ENCODE results near the gene ALX4.

The ALX4 gene

DNA sequence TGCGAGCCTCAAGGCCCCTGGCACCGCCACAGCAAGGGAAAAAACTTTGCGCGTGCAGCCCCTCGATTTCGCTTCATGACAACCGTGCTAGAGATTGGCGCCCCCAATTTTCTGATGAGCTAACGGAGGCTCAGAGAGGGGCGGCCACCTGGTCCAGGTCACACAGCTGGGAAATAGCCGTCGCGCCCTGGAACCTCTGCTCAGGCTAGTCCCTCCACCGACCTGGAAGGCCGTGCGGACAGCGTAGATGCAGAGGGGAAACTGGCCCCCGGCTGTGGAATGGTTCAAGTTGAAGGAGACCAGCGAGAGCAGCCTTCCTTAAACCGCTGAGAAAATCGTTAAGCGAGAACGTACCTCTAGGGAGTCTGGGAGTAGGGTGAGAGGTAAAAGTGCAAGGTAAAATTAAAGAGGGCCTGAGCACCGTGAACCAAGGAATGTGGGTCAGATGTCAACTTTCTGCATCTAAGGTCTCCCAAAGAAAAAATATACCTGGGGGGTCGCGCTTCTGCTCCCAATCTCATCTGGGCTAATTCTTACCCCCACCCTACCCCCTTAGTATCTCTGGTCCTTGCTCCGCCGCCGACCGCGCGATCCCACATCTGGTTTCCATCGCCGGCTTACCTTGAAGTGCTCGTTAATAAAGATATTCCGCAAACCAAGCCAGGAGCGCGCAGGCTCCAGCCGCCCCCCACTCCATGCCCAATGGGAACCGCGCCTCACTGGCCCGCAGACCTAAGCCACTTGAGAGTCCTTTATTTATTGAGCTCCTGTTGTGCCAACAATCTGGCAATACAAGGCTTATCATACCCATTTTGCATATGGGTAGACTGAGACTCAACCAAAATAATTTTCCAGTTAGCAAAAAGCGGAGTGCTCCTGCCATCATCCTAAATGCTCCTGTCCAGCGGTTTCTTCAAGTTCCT lies 1.7 kb upstream of the ALX4 start:
- H3K4me2 ChIP-seq (ENCODE audit: low read depth, low read length): no peak overlapping the region
- H3F3A ChIP-seq (ENCODE audit: insufficient read depth, low read length): no peaks in the 10 kb centered on the region
- H3K27ac ChIP-seq (ENCODE audit: low read length): no peak overlapping the region
- no peak for DNase-seq
- TF ChIP-seq, protein P1, sequence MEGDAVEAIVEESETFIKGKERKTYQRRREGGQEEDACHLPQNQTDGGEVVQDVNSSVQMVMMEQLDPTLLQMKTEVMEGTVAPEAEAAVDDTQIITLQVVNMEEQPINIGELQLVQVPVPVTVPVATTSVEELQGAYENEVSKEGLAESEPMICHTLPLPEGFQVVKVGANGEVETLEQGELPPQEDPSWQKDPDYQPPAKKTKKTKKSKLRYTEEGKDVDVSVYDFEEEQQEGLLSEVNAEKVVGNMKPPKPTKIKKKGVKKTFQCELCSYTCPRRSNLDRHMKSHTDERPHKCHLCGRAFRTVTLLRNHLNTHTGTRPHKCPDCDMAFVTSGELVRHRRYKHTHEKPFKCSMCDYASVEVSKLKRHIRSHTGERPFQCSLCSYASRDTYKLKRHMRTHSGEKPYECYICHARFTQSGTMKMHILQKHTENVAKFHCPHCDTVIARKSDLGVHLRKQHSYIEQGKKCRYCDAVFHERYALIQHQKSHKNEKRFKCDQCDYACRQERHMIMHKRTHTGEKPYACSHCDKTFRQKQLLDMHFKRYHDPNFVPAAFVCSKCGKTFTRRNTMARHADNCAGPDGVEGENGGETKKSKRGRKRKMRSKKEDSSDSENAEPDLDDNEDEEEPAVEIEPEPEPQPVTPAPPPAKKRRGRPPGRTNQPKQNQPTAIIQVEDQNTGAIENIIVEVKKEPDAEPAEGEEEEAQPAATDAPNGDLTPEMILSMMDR (IDR thresholded peaks at IDR 0.05; ENCODE audit: low read length): no peak
- TF ChIP-seq EZH2 (optimal IDR thresholded peaks at IDR 0.05; ENCODE audit: low read depth, low read length) (no peak), EZH2phosphoT487 (IDR thresholded peaks at IDR 0.05; ENCODE audit: low read length) (no peak)
- H2AFZ ChIP-seq (ENCODE audit: low read length): no peak overlapping the region
- no peaks in the 10 kb centered on the region for H3K79me2 ChIP-seq (ENCODE audit: low read length)
- H3K4me3 ChIP-seq (ENCODE audit: low read length): no peak overlapping the region
- no peaks in the 10 kb centered on the region for H3K9me2 ChIP-seq (replicated peaks; ENCODE audit: insufficient read depth, low read length)
- peaks cover 72% of the 10 kb centered on the region for H3K27me3 ChIP-seq (replicated peaks; ENCODE audit: insufficient read depth, low read length)
- H3K9ac ChIP-seq (ENCODE audit: low read length): no peak overlapping the region
- H3K9me3 ChIP-seq (replicated peaks; ENCODE audit: insufficient read depth, low read length): no peaks in the 10 kb centered on the region
- no peaks in the 10 kb centered on the region for H3K4me1 ChIP-seq (ENCODE audit: low read length)
- no peaks in the 10 kb centered on the region for H4K20me1 ChIP-seq (ENCODE audit: insufficient read depth, low read length)
- H3K36me3 ChIP-seq (replicated peaks; ENCODE audit: insufficient read depth, low read length): no peaks in the 10 kb centered on the region

DNA sequence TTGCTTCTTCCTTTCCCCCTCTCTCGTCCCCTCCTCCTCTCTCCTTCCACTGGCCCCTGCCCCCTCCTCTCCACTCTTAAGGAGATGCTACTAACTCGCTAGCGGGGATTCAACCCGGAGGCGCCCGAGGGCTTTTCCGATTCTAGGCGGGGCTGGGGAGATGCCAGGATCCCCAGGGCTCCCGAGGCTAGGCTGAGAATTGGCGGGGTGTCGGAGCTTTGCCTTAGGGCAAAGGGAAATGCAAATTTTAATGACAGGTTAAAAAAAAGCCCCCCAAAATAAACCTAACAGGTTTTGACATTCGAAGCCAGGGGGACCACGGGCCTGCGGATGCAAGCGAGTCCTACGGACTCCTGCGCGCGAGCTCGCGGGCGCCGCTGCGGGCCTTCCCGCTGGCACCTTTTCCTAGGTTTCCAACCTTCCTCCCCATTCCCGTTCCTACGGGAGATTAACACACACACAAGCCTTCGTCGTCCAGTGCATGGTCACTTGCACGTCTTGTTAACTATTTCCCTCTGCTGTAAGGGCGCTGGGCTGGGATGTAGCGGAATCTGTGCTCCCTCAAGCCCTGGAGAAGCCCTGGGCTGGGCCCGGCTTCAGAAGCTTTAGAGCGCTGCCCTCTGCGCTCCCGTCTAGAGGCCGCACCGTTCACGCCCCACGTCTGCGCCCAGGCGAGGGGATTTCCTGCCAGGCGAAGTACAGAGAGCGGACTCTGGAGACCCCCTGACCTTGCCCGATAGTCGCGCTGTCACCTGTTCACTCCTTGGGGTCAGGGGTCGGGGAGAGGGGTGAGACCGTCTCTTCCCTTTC lies 729 bp upstream of the ALX4 start:
- Histone ChIP-seq H3K4me3 (ENCODE audit: low read length) (no peak overlapping the region), H3K9ac (ENCODE audit: low read length) (no peak overlapping the region), H3K4me2 (ENCODE audit: low read depth, low read length) (no peak overlapping the region), H3K36me3 (replicated peaks; ENCODE audit: insufficient read depth, low read length) (no peaks in the 10 kb centered on the region), H3K4me1 (ENCODE audit: low read length) (no peaks in the 10 kb centered on the region), H3K9me3 (replicated peaks; ENCODE audit: insufficient read depth, low read length) (no peaks in the 10 kb centered on the region), H2AFZ (ENCODE audit: low read length) (no peak overlapping the region), H3K9me2 (replicated peaks; ENCODE audit: insufficient read depth, low read length) (no peaks in the 10 kb centered on the region), H3K27me3 (replicated peaks; ENCODE audit: insufficient read depth, low read length) (peaks cover 72% of the 10 kb centered on the region), H3F3A (ENCODE audit: insufficient read depth, low read length) (no peaks in the 10 kb centered on the region), H4K20me1 (ENCODE audit: insufficient read depth, low read length) (no peaks in the 10 kb centered on the region), H3K79me2 (ENCODE audit: low read length) (no peaks in the 10 kb centered on the region), H3K27ac (ENCODE audit: low read length) (no peak overlapping the region)
- no peak for DNase-seq
- TF ChIP-seq EZH2phosphoT487 (IDR thresholded peaks at IDR 0.05; ENCODE audit: low read length) (no peak), EZH2 (optimal IDR thresholded peaks at IDR 0.05; ENCODE audit: low read depth, low read length) (no peak)
- TF ChIP-seq, protein P1 (IDR thresholded peaks at IDR 0.05; ENCODE audit: low read length): no peak

DNA sequence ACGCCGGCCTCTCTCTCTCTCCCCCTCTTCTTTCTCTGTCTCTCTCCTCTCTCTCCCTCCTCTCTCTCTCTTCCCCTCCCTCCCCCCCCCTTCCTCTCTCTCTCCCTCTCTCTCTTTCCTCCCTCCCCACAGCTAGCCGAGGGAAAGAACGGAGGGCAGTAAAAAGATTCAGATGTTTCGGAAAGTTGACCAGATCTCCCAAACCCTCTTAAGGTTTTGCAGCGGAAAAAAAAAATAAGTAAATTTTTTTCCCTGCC lies 195 bp upstream of the ALX4 start:
- Histone ChIP-seq H3K4me3 (ENCODE audit: low read length) (no peak overlapping the region), H3K4me2 (ENCODE audit: low read depth, low read length) (no peak overlapping the region)

More for the DNA sequence above, 195 bp upstream of the ALX4 start:
- H3K36me3 ChIP-seq (replicated peaks; ENCODE audit: insufficient read depth, low read length): no peaks in the 10 kb centered on the region
- H3F3A ChIP-seq (ENCODE audit: insufficient read depth, low read length): no peaks in the 10 kb centered on the region
- H3K27me3 ChIP-seq (replicated peaks; ENCODE audit: insufficient read depth, low read length): peaks cover 72% of the 10 kb centered on the region
- H3K27ac ChIP-seq (ENCODE audit: low read length): no peak overlapping the region
- no peaks in the 10 kb centered on the region for H3K4me1 ChIP-seq (ENCODE audit: low read length)
- H3K9ac ChIP-seq (ENCODE audit: low read length): no peak overlapping the region
- H4K20me1 ChIP-seq (ENCODE audit: insufficient read depth, low read length): no peaks in the 10 kb centered on the region
- no peak overlapping the region for H2AFZ ChIP-seq (ENCODE audit: low read length)
- TF ChIP-seq EZH2phosphoT487 (IDR thresholded peaks at IDR 0.05; ENCODE audit: low read length) (no peak), EZH2 (optimal IDR thresholded peaks at IDR 0.05; ENCODE audit: low read depth, low read length) (no peak)
- TF ChIP-seq, protein P1 (IDR thresholded peaks at IDR 0.05; ENCODE audit: low read length): no peak
- no peak for DNase-seq
- no peaks in the 10 kb centered on the region for H3K79me2 ChIP-seq (ENCODE audit: low read length)
- H3K9me3 ChIP-seq (replicated peaks; ENCODE audit: insufficient read depth, low read length): no peaks in the 10 kb centered on the region
- H3K9me2 ChIP-seq (replicated peaks; ENCODE audit: insufficient read depth, low read length): no peaks in the 10 kb centered on the region

Measured in MM.1S (cell line).